HG02870 (cell line): ENCODE data around the gene LUM.

Experiments used
- ATAC-seq: cut with Tn5 transposase; IDR thresholded peaks from one replicate; pipeline ENCODE4 v1.9.1; 2021; ENCODE audit warnings: mild to moderate bottlenecking, moderate library complexity; ENCODE audit not compliant: unreplicated experiment

The LUM gene, protein sequence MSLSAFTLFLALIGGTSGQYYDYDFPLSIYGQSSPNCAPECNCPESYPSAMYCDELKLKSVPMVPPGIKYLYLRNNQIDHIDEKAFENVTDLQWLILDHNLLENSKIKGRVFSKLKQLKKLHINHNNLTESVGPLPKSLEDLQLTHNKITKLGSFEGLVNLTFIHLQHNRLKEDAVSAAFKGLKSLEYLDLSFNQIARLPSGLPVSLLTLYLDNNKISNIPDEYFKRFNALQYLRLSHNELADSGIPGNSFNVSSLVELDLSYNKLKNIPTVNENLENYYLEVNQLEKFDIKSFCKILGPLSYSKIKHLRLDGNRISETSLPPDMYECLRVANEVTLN

DNA sequence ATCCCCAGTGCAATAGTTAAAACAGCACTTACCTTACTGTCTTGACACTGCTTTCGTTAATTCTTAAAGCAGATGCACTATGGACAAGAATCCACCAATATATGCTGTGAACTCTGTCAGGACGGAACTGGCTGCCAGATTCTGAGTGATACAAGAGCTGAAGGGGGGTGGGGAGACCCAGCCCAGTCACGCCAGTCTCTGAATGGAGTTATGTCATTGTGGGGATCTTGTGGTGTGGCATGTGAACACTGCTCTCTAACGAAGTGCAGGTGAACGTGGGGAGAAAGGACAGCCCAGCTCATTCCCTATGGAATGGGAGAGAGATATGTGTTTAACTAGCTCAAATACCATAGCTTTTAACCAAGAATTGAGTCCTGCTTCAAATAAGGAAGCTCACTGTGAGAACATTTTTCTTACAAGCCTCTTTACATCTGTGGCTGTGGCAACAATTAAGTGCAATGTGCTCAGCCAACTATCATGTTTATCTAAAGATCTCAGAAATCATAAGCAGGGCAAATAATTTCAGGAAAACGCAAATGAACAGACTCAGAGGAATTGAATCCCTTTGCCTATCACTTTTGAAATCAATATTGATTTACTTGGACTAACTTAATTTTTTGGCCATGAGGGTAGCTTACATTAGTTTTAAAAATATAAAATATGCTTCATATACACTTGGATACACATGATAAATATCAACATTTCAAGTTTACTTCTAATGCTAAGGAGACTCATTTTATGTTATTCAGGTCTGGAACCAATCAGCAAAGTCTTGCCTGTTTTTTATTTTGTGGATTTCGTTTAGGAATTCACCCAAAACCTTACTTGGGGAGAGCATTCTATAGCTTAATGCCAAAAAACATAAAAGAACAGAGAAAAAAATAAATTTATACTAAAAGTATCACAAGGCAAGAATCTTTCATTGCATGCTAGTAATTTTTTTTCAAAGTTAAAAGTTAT, at the start of gene LUM:
LUM (minus strand) TSS at position 129 of the 960 bp plus-strand sequence. CDS start 2,515 bp downstream, outside the sequence.
- ATAC-seq = no peak

DNA sequence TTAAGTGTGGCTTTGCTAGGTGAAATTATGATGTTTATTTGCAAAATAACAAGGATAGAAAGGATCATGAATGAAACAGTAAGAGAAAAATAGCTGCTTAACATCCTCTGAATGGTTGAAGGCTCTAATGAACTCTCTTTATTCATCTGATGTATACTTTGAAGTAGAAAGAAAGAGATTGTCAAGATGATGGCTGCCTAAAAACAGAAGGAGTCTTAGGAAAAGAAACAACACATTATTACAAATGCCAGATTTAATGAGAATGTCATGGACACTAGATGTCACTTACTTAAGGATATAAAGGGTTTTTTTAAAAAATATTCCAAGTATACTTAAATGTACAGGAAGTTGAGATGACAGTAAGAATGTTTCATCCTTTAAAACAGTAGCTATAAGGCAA, 49.7 kb upstream of the LUM start:
- ATAC-seq = no peak

DNA sequence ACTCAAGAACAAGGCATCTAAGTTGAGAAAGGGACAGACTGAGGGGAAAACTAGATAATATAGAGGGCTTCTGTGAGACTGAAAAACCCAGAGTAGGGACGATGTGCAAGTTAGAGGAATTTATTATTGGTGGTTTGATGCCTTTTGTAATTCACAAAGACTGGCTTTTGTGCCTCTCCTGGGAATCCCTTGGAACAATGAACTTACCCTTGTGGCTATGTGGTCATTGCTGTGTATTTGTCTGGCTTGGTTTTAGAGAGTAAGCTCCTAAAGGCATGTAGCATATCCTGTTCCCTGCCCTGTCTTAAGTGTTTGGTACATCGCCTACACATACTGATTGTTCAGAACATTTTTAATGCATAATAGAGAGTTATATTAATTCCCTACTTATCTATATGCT, 44.7 kb upstream of the LUM start:
- ATAC-seq = no peak

DNA sequence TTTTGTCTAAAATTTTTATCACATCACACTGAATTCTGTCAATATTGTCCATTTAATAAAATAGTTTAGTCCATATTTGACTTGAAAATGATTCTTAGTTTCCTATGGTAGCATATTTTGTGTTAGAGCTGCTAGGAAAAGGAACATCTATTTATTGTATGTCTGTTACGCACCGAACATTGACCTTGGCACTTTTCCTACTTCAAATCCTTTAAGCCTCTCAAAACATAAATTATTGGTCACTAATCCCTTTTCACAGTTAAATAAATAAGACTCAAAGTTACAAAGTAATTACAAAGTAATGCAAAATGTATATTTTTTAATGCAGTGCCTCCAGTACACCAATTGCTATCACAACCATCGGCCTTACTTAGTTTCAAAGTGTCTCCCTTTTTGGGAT, 42.8 kb upstream of the LUM start:
- no peak for ATAC-seq

DNA sequence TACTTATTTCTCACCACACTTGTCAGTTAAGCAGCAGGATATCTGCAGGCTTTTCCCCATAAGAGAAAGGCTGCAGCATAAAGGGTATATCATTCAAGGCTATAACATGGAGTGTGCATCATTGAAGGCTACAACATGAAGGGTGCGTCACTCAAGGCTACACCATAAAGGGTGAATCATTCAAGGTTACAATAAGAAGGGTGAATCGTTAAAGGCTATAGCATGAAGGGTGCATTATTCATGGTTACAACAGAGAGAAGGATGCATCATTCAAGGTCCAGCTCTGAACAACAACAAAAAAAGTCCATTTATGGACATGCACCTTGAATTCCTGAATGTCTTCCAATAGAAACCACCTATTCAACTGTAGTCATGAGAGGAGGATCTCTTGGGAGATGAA, 32.8 kb upstream of the LUM start:
- ATAC-seq = no peak

DNA sequence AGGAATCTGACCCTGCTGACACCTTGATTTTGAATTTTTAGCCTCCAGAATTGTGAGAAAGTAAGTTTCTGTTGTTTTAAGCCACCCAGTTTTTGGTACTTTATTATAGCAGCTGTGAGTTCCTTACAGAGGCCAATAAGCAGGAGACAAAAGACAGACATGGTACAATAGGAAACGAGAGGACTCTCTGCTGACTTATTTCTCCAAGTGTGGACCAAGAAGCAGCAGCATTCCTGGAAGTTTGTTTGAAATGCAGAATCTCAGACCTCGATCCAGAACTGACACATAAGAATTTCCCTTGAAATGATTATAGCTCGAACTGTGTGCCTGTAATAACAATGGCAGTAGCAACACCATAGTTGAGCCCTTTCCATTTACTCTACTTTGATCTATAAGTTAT, 31.9 kb upstream of the LUM start:
- ATAC-seq = no peak

DNA sequence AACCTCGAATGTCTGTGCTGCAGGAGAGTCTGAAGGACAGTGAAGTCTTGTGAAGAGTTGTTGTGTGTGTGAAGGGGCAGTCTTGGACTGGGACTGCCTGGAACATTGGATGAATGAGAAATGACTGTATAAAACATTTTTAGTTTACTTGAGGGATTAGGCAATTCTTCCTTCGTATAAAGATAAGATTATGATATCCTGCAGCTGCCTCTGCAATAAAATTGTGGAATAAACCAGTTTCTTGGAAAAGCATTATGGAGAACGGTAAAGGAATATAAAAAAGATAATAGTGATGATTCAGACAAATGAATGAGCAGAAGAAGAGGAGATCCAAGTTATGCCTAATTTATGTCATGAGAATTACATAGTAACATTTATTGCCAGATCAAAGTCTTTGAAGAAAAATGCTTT, 30.9 kb upstream of the LUM start:
- no peak for ATAC-seq

DNA sequence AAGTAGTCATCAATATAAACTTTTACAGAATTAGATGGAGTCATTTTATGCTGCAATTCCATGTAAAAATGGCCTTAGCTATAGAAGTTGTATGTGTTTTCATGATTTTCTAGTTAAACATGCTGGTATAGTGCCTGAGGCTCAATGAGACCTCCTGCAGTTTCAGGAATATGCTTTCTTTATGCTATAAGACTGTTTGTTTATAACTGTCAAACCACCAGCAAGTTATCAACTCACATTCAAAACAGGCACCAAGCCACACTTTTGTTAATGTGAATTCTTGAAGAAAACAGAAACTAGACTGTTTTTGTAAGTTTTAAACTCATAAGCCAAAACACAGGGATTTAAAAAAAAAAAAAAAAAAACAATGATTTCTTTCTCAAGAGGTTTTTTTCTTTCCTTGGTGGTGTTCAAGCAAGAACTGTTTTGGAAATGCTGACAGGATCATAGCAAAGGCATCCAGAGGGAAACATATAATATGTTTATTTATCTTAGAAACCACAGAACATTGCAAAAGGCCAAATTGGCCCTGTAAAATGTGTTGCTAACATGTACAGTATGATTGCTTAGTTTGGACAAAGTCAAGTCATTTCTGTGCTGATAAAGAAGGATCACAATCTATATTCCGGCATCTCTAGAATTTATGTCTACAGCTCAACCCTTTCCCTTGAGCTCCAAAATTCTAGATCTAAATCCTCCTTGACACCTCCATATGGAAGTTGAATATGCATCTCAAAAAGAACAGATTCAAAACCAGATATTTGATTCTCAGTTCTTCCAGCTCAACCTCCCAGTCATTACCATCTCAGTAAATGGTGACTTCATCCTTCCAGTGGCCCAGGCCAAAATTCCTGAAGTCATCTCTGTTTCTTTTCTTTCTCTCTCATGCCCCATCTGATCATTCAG, 29.0 kb upstream of the LUM start:
- no peak for ATAC-seq

DNA sequence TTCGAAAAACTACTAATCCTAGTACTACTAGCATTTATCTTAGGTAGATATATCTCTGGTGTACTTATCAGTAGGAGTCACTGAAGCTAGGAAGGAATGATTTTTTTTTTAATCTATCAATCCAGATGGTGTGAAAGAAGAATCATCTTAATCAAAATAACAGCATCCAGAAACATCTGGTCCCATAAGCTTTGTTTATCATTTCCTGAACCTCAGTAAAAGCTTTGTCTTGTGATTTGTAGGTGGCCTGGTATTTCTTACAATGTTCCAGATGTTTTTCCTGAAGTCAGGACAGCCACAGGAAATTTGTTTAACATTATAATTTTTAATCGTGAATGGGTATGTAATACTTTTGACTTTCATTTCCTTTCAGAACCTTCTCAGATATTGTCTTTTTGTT, 28.0 kb upstream of the LUM start:
- ATAC-seq = no peak

DNA sequence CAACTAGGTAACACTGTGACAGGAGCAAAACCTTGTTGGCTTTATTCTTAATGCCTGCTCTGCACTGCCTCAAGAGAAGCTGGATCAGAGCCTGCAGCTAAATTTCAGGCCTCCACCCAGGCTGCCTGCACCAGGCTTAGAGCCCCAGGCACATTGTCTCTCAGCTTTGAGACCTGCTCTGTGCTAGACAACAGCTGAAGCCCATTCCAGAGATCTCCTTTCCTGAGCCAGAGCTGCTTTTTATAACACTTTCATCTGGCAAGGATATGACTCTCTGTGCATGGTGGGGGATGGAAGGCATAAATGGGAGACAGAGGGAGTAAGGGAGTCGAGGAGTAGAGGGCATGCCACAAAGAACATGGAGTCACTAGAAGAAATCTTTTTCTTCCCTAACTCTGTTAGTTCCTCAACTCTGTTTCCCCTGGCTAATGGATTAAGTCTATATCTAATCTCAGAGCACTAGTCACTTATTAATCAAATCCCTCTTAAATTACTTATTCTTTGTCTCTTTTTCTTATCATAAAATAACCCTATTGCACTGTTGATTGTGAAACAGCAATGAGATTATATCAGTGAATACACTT, 27.1 kb upstream of the LUM start:
- ATAC-seq = no peak

DNA sequence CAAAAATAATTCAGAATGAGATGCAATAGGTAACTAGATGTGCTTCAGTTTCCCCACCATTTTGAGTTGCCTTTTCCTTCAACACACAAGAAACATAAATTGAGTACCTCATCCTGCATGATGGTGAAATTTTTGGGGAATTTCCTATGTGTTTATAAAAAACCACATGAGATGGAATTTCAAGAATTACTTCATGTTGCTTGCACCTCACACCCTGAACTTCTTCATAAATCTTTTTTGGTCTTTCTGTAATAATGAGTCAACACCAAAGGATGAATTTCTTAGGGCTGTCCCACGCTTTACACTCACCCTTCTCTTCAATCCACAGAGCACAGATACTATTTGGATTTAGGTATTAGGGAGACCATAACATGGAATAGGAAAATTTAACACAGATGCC, 22.6 kb upstream of the LUM start:
- no peak for ATAC-seq

DNA sequence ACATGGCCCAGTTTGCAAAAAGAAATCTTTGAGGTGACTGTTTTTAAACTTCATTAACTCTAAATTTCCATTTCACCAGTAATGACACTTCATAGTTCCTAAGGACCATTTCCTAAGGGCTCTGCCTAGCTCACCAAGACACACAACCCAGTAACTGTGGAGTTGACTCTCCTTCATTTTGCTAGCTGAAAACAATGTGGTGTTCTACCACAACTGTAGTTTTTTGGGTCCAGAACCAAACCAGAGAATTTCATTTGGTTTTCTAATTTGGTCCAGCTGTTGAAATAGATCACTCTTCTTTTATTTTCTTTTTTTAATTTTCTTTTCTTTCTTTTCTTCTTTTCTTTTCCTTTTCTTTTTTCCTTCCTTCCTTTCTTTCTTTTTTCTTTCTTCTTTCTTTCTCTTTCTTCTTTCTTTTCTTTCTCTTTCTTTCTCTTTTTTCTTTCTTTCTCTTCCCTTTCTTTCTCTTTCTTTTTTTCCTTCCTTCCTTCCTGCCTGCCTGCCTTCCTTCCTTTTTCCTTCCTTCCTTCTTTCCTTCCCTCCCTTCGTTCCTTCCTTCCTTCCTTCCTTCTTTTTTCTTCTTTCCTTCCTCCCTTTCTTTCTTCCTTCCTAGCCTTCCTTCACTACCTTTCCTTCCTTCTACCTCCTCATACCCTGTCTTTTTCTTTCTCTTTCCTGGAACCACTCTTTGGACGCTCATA, 18.5 kb upstream of the LUM start:
- no peak for ATAC-seq

DNA sequence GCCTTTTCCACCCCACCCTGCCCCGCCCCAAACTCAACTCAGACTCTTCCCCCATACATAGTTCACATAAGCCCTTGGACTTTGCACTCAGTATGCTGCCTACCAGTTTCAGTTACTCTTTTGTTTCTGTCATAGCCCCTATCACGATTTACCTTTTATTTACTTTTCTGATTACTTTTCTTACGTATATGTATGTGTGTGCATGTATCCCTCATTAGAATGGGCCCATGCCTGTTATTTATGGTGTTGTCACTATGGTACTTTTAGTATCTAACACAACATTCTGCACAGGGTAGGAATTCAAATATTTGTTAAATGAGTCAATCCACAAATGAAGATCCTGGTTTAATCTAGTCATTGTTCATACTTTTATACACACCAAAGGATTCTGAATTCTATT, 16.5 kb upstream of the LUM start:
- no peak for ATAC-seq

DNA sequence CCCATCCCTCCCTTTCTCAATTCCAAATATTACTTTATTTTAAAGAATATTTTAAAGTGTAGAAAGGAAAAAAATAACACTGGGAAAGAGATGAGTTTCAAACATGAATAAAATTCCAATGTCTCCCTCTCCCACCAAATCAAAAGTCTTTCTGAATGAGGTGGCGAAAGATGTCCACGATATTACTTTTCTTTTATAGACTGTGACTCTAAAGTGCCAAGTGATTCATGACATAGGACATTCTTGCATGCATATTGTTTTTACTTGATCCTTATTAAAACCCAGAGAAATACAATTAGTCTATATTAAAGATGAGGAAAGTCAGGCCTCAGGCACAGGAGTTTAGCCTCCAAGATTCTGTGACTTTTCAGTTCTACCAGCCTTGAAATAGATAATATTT, 16.0 kb upstream of the LUM start:
- ATAC-seq = no peak

DNA sequence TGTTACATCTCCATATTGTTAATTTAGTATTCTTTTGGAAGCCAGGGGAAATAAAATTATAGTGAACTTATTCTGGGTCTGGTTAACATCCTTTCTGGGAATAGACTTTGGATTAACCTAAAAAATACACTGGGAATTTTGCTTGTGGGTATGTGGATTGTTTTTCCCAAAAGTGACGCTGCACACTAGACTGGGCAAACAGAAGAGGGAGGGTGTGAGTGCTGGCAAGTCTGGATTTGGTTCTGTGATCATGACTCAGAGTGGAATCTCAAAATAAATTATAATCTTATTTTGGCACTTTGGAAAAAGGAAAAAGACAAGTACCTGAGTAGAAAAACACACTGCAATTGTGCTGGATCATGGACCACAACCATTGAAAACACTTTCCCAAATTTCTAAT, 15.2 kb upstream of the LUM start:
- no peak for ATAC-seq

DNA sequence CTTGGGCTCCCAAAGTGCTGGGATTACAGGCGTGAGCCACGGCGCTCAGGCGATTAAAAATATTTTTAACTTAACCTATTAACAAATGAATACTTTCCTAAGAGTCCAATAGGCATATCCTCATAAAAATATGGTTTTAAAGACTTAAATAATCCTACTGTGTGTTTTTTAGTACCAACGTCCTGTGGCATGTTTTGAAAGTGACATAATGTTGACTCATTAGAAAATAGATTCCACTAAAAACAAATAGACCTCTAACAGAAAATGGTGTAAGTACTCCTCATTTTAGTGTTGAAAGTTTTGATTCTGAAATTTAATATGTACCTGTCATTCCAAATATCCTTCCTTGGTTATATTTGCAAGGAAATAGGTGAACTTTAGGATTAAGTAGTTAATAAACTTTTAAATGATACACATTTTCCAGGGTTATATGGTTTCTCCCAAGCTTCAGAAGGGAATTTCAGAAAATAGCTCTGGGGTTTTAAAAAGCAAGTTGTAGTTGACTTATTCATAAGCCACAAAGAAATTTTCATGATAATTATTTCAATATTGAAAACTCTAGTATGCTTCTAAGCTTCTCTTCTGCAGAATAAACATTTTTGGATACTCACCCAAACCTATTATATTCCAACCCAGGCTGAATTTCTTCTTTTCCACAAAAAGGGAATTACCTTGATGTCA, 12.1 kb upstream of the LUM start:
- ATAC-seq = no peak

DNA sequence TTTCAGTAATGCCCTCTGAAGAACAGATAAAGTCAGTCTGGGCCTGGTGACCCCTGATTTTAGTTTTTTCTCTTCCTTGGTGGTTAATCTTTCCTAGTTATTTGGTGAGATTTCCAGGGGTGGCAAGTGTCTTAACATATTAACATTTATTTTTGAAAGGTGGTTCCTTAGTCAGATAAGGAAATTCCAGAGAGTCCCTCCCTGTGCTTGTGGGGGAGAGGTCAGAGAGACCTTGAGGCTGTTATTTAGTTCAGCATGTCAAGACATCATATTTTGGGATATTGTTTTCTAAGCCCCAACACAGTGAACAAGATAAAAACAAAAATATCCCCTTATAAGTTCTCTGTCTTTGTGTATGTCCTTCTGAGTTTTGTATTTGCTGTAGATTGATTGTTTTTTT, 9.5 kb upstream of the LUM start:
- ATAC-seq = no peak

DNA sequence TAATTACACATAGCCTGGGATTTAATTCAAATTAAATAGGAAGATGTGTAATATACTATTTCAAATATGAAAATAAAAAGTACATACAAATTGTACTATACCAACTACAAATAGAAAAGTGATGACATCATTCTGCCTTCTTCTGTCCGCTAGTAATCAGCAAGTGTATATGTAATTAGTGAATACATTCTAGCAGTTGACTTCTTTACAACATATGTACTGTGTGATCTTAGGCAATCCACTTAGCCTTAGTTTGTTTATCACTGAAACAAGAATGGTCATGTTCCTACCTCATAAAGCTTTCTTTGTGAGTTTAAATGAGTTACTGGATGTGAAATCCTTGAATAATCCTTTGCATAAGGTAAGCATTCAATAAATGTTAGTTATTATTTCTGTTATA, 7.8 kb upstream of the LUM start:
- ATAC-seq = no peak

DNA sequence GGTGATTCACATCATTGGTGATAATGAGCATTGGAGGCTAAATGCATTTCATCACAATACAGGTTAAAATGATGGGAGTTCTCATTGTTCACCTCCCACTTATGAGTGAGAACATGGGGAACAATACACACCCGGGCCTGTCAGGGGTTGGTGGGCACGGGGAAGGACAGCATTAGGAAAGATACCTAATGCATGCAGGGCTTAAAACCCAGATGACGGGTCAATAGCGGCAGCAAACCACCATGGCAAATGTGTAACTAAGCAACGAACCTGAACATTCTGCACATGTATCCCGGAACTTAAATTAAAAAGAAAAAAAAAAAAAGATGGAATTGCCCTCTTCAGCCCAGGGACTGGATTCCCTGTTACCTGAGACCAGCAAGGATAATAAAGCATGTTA, 2.3 kb upstream of the LUM start:
- no peak for ATAC-seq
